WI38 (cell line): ENCODE data around the gene MYPN.

Experiments used
- H3K4me3 ChIP-seq: 2 replicates; pipeline ENCODE4 v1.5.1; 2011; ENCODE audit warnings: low read depth, mild to moderate bottlenecking, control low read depth, low read length
- CTCF ChIP-seq: IDR thresholded peaks from 2 replicates; pipeline ENCODE4 v1.5.1; 2012; ENCODE audit warnings: low read depth, mild to moderate bottlenecking, control low read depth, low read length

MYPN gene

GRCh38 chr10:68208424-68209042 is 99.2 kb downstream of the MYPN start:
- no peak overlapping the region for H3K4me3 ChIP-seq
- TF ChIP-seq CTCF = peak; percentile 75

GRCh38 chr10:68211669-68212068 is 102.4 kb downstream of the MYPN start:
- TF ChIP-seq CTCF = no peak
- H3K4me3 ChIP-seq = no peak overlapping the region

GRCh38 chr10:68212721-68213352 is 103.5 kb downstream of the MYPN start:
- peak; percentile 31; the same call in 1 of the 2 replicates for TF ChIP-seq CTCF

GRCh38 chr10:68218786-68219185 is 109.5 kb downstream of the MYPN start:
- TF ChIP-seq CTCF = no peak
- no peak overlapping the region for H3K4me3 ChIP-seq

More at GRCh38 chr10:68212721-68213352, 103.5 kb downstream of the MYPN start:
- H3K4me3 ChIP-seq = no peak overlapping the region

- no peak for TF ChIP-seq CTCF
Measured at GRCh38 chr10:68221196-68221595, 111.9 kb downstream of the MYPN start.

GRCh38 chr10:68222391-68222790 is 113.1 kb downstream of the MYPN start:
- TF ChIP-seq CTCF = no peak
- no peak overlapping the region for H3K4me3 ChIP-seq

More at GRCh38 chr10:68221196-68221595, 111.9 kb downstream of the MYPN start:
- no peak overlapping the region for H3K4me3 ChIP-seq

GRCh38 chr10:68223535-68224165 is 114.4 kb downstream of the MYPN start:
- no peak overlapping the region for H3K4me3 ChIP-seq
- no peak for TF ChIP-seq CTCF
